Trophoblast cell (in vitro differentiated cells and primary cell): ENCODE data around the gene FAM174B.

Source experiments
- DNase-seq, 2 donors: peaks; one replicate each; pipeline ENCODE4 v3.0.0-alpha.2; 2016
- H2AFZ ChIP-seq: 2 replicates; pipeline ENCODE4 v1.6.1; 2013; ENCODE audit warnings: low read length, moderate library complexity, mild to moderate bottlenecking; ENCODE audit not compliant: insufficient read depth, poor library complexity
- H2AK5ac ChIP-seq: 2 replicates; pipeline ENCODE4 v1.6.1; 2013; ENCODE audit warnings: mild to moderate bottlenecking, low read length
- H2BK120ac ChIP-seq: 2 replicates; pipeline ENCODE4 v1.6.1; 2013; ENCODE audit warnings: low read length, mild to moderate bottlenecking, moderate library complexity; ENCODE audit not compliant: insufficient read depth, poor library complexity
- H2BK12ac ChIP-seq: 2 replicates; pipeline ENCODE4 v1.6.1; 2013; ENCODE audit warnings: mild to moderate bottlenecking, low read length, moderate library complexity
- H2BK5ac ChIP-seq: 2 replicates; pipeline ENCODE4 v1.6.1; 2013; ENCODE audit warnings: low read length, low read depth, moderate library complexity, mild to moderate bottlenecking; ENCODE audit not compliant: poor library complexity
- H3K14ac ChIP-seq: 2 replicates; pipeline ENCODE4 v1.6.1; 2013; ENCODE audit warnings: mild to moderate bottlenecking, low read length
- H3K18ac ChIP-seq: 2 replicates; pipeline ENCODE4 v1.6.1; 2013; ENCODE audit warnings: mild to moderate bottlenecking, low read length
- H3K23ac ChIP-seq: 2 replicates; pipeline ENCODE4 v1.6.1; 2013; ENCODE audit warnings: low read length
- H3K27ac ChIP-seq: 2 replicates; pipeline ENCODE4 v1.5.1; 2013; ENCODE audit warnings: low read depth, mild to moderate bottlenecking, inconsistent platforms, low read length, moderate library complexity
- H3K27me3 ChIP-seq: 2 replicates; pipeline ENCODE4 v1.6.1; 2013; ENCODE audit warnings: inconsistent platforms, mild to moderate bottlenecking, low read length, moderate library complexity; ENCODE audit not compliant: insufficient read depth
- H3K36me3 ChIP-seq, 2 experiments: 1 replicate in 1 of 2; 2 replicates in 1 of 2; pipeline ENCODE4 v1.6.1; 2013; ENCODE audit warnings: low read length in 2 of 2, mild to moderate bottlenecking in 2 of 2, moderate library complexity in 1 of 2; ENCODE audit not compliant: insufficient read depth in 2 of 2, control insufficient read depth in 1 of 2
- H3K4ac ChIP-seq: 2 replicates; pipeline ENCODE4 v1.6.1; 2013; ENCODE audit warnings: low read depth, mild to moderate bottlenecking, low read length, moderate library complexity
- H3K4me1 ChIP-seq, 2 experiments: 1 replicate in 1 of 2; 2 replicates in 1 of 2; pipeline ENCODE4 v1.6.1; 2013; ENCODE audit warnings: low read length in 2 of 2, mild to moderate bottlenecking in 2 of 2, moderate library complexity in 1 of 2; ENCODE audit not compliant: insufficient read depth in 2 of 2, control insufficient read depth in 1 of 2
- H3K4me2 ChIP-seq: 2 replicates; pipeline ENCODE4 v1.6.1; 2013; ENCODE audit warnings: inconsistent platforms, mild to moderate bottlenecking, low read length, moderate library complexity
- H3K4me3 ChIP-seq: 2 replicates; pipeline ENCODE4 v1.5.1; 2013; ENCODE audit warnings: mild to moderate bottlenecking, low read depth, low read length, inconsistent platforms
- H3K79me1 ChIP-seq: one replicate; pipeline ENCODE4 v1.6.1; 2013; ENCODE audit warnings: low read length
- H3K79me2 ChIP-seq: 2 replicates; pipeline ENCODE4 v1.6.1; 2013; ENCODE audit warnings: low read length, mild to moderate bottlenecking; ENCODE audit not compliant: control insufficient read depth, insufficient read depth, poor library complexity
- H3K9ac ChIP-seq: 2 replicates; pipeline ENCODE4 v1.6.1; 2013; ENCODE audit warnings: mild to moderate bottlenecking, low read length
- H3K9me3 ChIP-seq: 2 replicates; pipeline ENCODE4 v1.6.1; 2013; ENCODE audit warnings: low read depth, mild to moderate bottlenecking, control low read depth, inconsistent platforms, low read length; ENCODE audit not compliant: insufficient read depth
- H4K12ac ChIP-seq: 2 replicates; pipeline ENCODE4 v1.6.1; 2013; ENCODE audit warnings: low read depth, mild to moderate bottlenecking, low read length, moderate library complexity
- H4K8ac ChIP-seq: 2 replicates; pipeline ENCODE4 v1.6.1; 2013; ENCODE audit warnings: low read depth, mild to moderate bottlenecking, low read length, moderate library complexity
- H4K91ac ChIP-seq: one replicate; pipeline ENCODE4 v1.6.1; 2013; ENCODE audit warnings: low read depth, mild to moderate bottlenecking, low read length, moderate library complexity
- WGBS: extraction: QIAGEN DNeasy Blood & Tissue Kit; methylation state at CpG from one replicate; pipeline ENCODE4 v1.1.7; 2013; ENCODE audit warnings: missing lambda C conversion rate; ENCODE audit not compliant: insufficient read length, insufficient coverage; ENCODE audit errors: extremely low coverage; 5-methylcytosine and 5-hydroxymethylcytosine counted together

Gene FAM174B

GRCh38 chr15:92652576-92652966 is 3.0 kb downstream of the FAM174B start:
- Histone ChIP-seq H3K79me2 (no peaks in the 10 kb centered on the region), H3K9ac (no peak overlapping the region), H3K27me3 (no peaks in the 10 kb centered on the region), H3K4ac (no peak overlapping the region), H3K4me2 (no peak overlapping the region), H3K79me1 (peaks cover 4% of the 10 kb centered on the region), H2BK120ac (no peak overlapping the region), H4K91ac (no peak overlapping the region), H3K18ac (no peak overlapping the region), H2BK12ac (no peak overlapping the region), H3K4me1 (peaks cover 9 to 16% of the 10 kb centered on the region in 2 experiments), H4K8ac (no peak overlapping the region), H3K9me3 (peaks cover 2% of the 10 kb centered on the region), H3K36me3 (no peaks in the 10 kb centered on the region), H2AK5ac (no peak overlapping the region), H3K27ac (no peak overlapping the region), H4K12ac (no peak overlapping the region), H2BK5ac (no peak overlapping the region), H3K14ac (no peak overlapping the region), H3K4me3 (no peak overlapping the region), H2AFZ (no peak overlapping the region), H3K23ac (no peak overlapping the region)
- no CpG with 5 or more reads among the region's 9 CpGs for WGBS
- DNase-seq = peak; percentile 96

DNA sequence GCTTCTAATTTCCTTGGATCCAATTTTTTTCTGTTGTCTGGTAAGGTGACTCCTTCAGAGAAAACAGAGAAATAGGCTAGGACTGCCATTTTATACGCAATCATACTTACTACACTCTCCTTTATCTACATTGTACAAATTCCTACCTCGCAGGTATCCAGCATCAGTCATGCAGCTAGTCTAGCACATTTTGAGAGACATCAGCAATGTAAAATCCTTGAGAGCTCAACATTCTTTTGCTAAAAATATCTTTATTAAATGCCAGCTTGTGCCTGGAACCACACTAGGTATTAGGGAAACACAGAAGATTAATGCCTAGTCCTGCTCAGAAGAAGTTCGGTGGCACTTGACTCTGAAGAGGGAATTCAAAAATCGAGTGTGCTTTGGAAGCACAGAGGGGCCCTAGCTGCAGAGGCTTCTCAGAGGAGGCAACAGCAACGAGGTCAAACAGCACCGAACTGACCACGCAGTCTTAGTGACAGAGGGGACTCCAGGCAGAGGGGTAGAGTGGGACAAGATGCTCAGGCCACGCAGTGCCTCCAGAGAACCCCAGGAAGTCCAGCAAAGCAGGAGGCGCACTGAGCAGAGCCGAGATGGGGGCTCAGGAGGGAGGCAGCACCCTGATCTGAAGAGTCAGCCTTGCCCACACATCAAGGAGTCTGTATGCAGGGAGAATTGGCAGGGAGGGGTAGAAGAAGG is 3.5 kb downstream of the FAM174B start:
- H4K91ac ChIP-seq = no peak overlapping the region
- H3K4me1 ChIP-seq = peaks cover 9 to 16% of the 10 kb centered on the region in 2 experiments
- H2BK120ac ChIP-seq = no peak overlapping the region
- H3K27ac ChIP-seq = no peak overlapping the region
- H3K9ac ChIP-seq = no peak overlapping the region
- H2AK5ac ChIP-seq = no peak overlapping the region
- no peak overlapping the region for H3K4me3 ChIP-seq
- H2BK12ac ChIP-seq = no peak overlapping the region
- H3K79me1 ChIP-seq = peaks cover 4% of the 10 kb centered on the region
- no peak overlapping the region for H2AFZ ChIP-seq
- no peaks in the 10 kb centered on the region for H3K36me3 ChIP-seq
- H3K18ac ChIP-seq = no peak overlapping the region
- no CpG with 5 or more reads among the region's 10 CpGs for WGBS
- no peak overlapping the region for H3K4ac ChIP-seq
- H2BK5ac ChIP-seq = no peak overlapping the region
- peak; percentile 34 to 87 for DNase-seq
- no peaks in the 10 kb centered on the region for H3K79me2 ChIP-seq
- no peaks in the 10 kb centered on the region for H3K27me3 ChIP-seq
- no peak overlapping the region for H3K14ac ChIP-seq
- peaks cover 2% of the 10 kb centered on the region for H3K9me3 ChIP-seq
- no peak overlapping the region for H3K23ac ChIP-seq
- no peak overlapping the region for H4K8ac ChIP-seq
- H3K4me2 ChIP-seq = no peak overlapping the region
- H4K12ac ChIP-seq = no peak overlapping the region

DNA sequence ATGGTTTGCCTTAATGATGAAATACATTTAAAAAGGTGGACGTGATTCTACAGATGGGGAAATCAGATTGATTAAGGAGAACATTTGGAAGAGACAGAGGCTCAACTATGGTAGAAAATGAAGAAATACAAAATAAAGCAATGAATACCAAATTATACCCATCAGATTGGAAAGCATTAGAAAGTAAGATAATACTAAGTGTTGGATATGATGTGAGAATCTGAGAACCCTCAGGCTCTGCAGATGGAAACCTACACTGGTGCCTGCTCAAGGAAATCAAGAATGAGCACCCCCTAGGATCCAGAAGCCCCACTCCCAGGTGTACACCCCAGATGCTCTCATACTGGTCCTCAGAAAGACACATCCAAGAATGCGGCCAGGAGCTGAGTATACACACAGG is 4.6 kb downstream of the FAM174B start:
- no peak overlapping the region for H3K4ac ChIP-seq
- WGBS = no CpG with 5 or more reads among the region's 2 CpGs

DNA sequence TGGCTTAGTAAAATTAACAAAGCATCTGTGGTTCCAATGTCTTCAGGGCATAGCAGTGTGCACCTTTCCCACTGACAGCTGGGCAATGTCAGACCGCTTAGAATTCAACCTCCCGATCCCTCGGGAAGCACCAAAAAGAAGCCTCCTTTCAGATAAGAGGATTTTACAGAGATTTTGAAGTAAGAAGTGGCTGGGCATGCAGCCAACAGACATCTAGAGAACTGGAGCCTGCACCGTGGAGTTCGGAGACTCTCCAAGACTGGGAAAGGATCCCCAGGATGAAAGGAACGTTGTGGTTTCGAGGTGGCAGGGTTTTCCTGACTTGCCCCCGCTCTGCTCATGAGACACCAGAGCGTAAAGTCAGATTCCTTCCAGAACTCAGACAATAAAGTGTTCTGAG is 5.3 kb downstream of the FAM174B start:
- no peak overlapping the region for H2BK120ac ChIP-seq
- H3K9ac ChIP-seq = no peak overlapping the region
- no peak overlapping the region for H4K8ac ChIP-seq
- DNase-seq = no peak
- H3K27ac ChIP-seq = no peak overlapping the region
- no peak overlapping the region for H2AFZ ChIP-seq
- no peak overlapping the region for H4K12ac ChIP-seq
- H4K91ac ChIP-seq = no peak overlapping the region
- no peak overlapping the region for H3K23ac ChIP-seq
- H3K4me2 ChIP-seq = no peak overlapping the region
- peaks cover under 1% of the 10 kb centered on the region for H3K79me1 ChIP-seq
- no peaks in the 10 kb centered on the region for H3K27me3 ChIP-seq
- no peak overlapping the region for H3K4me3 ChIP-seq
- H3K18ac ChIP-seq = no peak overlapping the region
- no peak overlapping the region for H3K4ac ChIP-seq
- no peak overlapping the region for H2BK5ac ChIP-seq
- peaks cover 12 to 19% of the 10 kb centered on the region in 2 experiments for H3K4me1 ChIP-seq
- no peaks in the 10 kb centered on the region for H3K36me3 ChIP-seq
- no peak overlapping the region for H2AK5ac ChIP-seq
- no peak overlapping the region for H3K14ac ChIP-seq
- H2BK12ac ChIP-seq = no peak overlapping the region
- no peaks in the 10 kb centered on the region for H3K9me3 ChIP-seq
- no CpG with 5 or more reads among the region's 9 CpGs for WGBS
- no peaks in the 10 kb centered on the region for H3K79me2 ChIP-seq

More for the DNA sequence above, 4.6 kb downstream of the FAM174B start:
- H2AFZ ChIP-seq = no peak overlapping the region
- no peak overlapping the region for H3K27ac ChIP-seq
- no peaks in the 10 kb centered on the region for H3K79me2 ChIP-seq
- H3K23ac ChIP-seq = no peak overlapping the region
- peaks cover 9 to 16% of the 10 kb centered on the region in 2 experiments for H3K4me1 ChIP-seq
- no peak overlapping the region for H2BK12ac ChIP-seq
- no peak overlapping the region for H3K9ac ChIP-seq
- no peak overlapping the region for H4K12ac ChIP-seq
- H3K9me3 ChIP-seq = no peaks in the 10 kb centered on the region
- no peak overlapping the region for H3K4me3 ChIP-seq
- no peak overlapping the region for H4K8ac ChIP-seq
- H3K27me3 ChIP-seq = no peaks in the 10 kb centered on the region
- H3K18ac ChIP-seq = no peak overlapping the region
- H2BK5ac ChIP-seq = no peak overlapping the region
- no peaks in the 10 kb centered on the region for H3K36me3 ChIP-seq
- no peak for DNase-seq
- no peak overlapping the region for H2BK120ac ChIP-seq
- no peak overlapping the region for H2AK5ac ChIP-seq
- no peak overlapping the region for H4K91ac ChIP-seq
- H3K4me2 ChIP-seq = no peak overlapping the region
- peaks cover 4% of the 10 kb centered on the region for H3K79me1 ChIP-seq
- no peak overlapping the region for H3K14ac ChIP-seq
